ENCODE data around the gene BRD4. TPM values are rescaled to one million over a fixed set of nuclear protein-coding genes. Genes with fewer than 3 reads are reported as not detected.
A peak's percentile ranks its signal among the peaks of the same experiment; 100 is the strongest.

BRD4 gene
- polyA plus RNA-seq, 3 donors: 3.7 to 19.2 (median 4.2) TPM

DNA sequence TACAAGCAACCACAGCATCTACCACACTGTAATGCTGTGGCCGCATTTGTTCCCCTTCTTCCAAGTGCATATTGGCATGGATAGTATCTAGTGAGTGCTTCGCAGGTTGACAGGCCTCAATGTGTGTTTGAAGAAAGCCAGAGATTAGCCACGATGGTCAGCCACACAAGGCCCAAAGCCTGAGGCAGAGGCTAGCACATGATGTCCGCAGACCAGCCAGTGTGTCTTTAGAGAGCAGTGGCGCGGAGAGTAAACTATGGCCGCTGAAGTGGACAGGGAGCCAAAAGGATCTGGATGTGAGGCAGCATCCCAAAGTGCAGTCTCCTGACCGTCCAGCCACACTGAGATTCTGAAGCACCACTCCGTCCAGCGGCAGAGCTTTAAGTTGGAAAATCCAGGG, 36.0 kb downstream of the BRD4 start:
- no peak overlapping the region for H3K4me3 ChIP-seq (replicated peaks in 1 of 3; ENCODE audit: low read depth in 2 of 3, low read length in 3 of 3)
- peaks cover 46 to 59% of the 10 kb centered on the region in 2 donors for H3K4me1 ChIP-seq (ENCODE audit: control insufficient read depth in 1 of 2, insufficient read depth in 2 of 2, low read length in 2 of 2)
- H3K9me3 Mint-ChIP-seq: no peaks in the 10 kb centered on the region
- peaks cover 100% of the 10 kb centered on the region for H4K20me1 ChIP-seq (ENCODE audit: insufficient read depth, low read length)
- H3K27ac Mint-ChIP-seq: peak overlapping the region in 3 of 7 donors; percentile 73 to 84 (median 84)
- peaks cover 0 to 3% (median 0%) of the 10 kb centered on the region in 3 donors for H3K27me3 Mint-ChIP-seq (ENCODE audit: low read depth in 3 of 3)
- H3K4me2 ChIP-seq (replicated peaks; ENCODE audit: extremely low read depth, low read length, poor library complexity, severe bottlenecking): no peak overlapping the region
- H3K4me3 Mint-ChIP-seq: no peak overlapping the region
- TF ChIP-seq CTCF (IDR thresholded peaks at IDR 0.05): no peak
- intact Hi-C loops (cut with micrococcal nuclease): no loop called here
- peaks cover 12 to 26% of the 10 kb centered on the region in 2 donors for H3K36me3 Mint-ChIP-seq
- H3K27ac ChIP-seq (ENCODE audit: low read depth in 1 of 2, low read length in 2 of 2): peak overlapping the region in 1 of 2 donors; percentile 55
- WGBS (ENCODE audit: insufficient coverage): 94% methylated on average over 6 of the region's 10 CpGs
- no peak overlapping the region for H2AFZ ChIP-seq (ENCODE audit: insufficient read depth, low read depth, low read length, poor library complexity, severe bottlenecking)
- H3K9me3 ChIP-seq (replicated peaks in 1 of 2; ENCODE audit: control insufficient read depth in 1 of 2, insufficient read depth in 1 of 2, low read length in 2 of 2): no peaks in the 10 kb centered on the region
- H3K27me3 ChIP-seq (ENCODE audit: control insufficient read depth in 2 of 2, insufficient read depth in 2 of 2, low read length in 2 of 2): no peaks in the 10 kb centered on the region
- H3K79me2 ChIP-seq (ENCODE audit: insufficient read depth, low read length): peaks cover 100% of the 10 kb centered on the region
- DNase-seq: no peak
- H3K4me1 Mint-ChIP-seq: peaks cover 86% of the 10 kb centered on the region
- H3K36me3 ChIP-seq (replicated peaks in 1 of 2; ENCODE audit: control insufficient read depth in 1 of 2, insufficient read depth in 2 of 2, low read length in 2 of 2): peaks cover 3 to 11% of the 10 kb centered on the region in 2 donors
- H3K9ac ChIP-seq (ENCODE audit: insufficient read depth, low read length, poor library complexity, severe bottlenecking): no peak overlapping the region

- Histone ChIP-seq H3K27me3 (ENCODE audit: control insufficient read depth in 2 of 2, insufficient read depth in 2 of 2, low read length in 2 of 2) (no peaks in the 10 kb centered on the region), H3K36me3 (replicated peaks in 1 of 2; ENCODE audit: control insufficient read depth in 1 of 2, insufficient read depth in 2 of 2, low read length in 2 of 2) (peaks cover 3 to 11% of the 10 kb centered on the region in 2 donors), H4K20me1 (ENCODE audit: insufficient read depth, low read length) (peaks cover 100% of the 10 kb centered on the region), H3K4me2 (replicated peaks; ENCODE audit: extremely low read depth, low read length, poor library complexity, severe bottlenecking) (no peak overlapping the region), H3K4me1 (ENCODE audit: control insufficient read depth in 1 of 2, insufficient read depth in 2 of 2, low read length in 2 of 2) (peaks cover 35 to 43% of the 10 kb centered on the region in 2 donors), H3K9me3 (replicated peaks in 1 of 2; ENCODE audit: control insufficient read depth in 1 of 2, insufficient read depth in 1 of 2, low read length in 2 of 2) (no peaks in the 10 kb centered on the region), H3K4me3 (replicated peaks in 1 of 3; ENCODE audit: low read depth in 2 of 3, low read length in 3 of 3) (no peak overlapping the region), H3K9ac (ENCODE audit: insufficient read depth, low read length, poor library complexity, severe bottlenecking) (no peak overlapping the region), H3K79me2 (ENCODE audit: insufficient read depth, low read length) (peaks cover 100% of the 10 kb centered on the region), H2AFZ (ENCODE audit: insufficient read depth, low read depth, low read length, poor library complexity, severe bottlenecking) (no peak overlapping the region), H3K27ac (ENCODE audit: low read depth in 1 of 2, low read length in 2 of 2) (peak overlapping the region in 1 of 2 donors; percentile 54)
- no peak for TF ChIP-seq CTCF (IDR thresholded peaks at IDR 0.05)
- Mint-ChIP-seq H3K4me3 (no peak overlapping the region), H3K27me3 (ENCODE audit: low read depth in 3 of 3) (no peaks in the 10 kb centered on the region), H3K4me1 (peaks cover 83% of the 10 kb centered on the region), H3K27ac (peak overlapping the region in 4 of 7 donors; percentile 12 to 66 (median 44)), H3K9me3 (no peaks in the 10 kb centered on the region), H3K36me3 (peaks cover 12 to 26% of the 10 kb centered on the region in 2 donors)
- intact Hi-C loops (cut with micrococcal nuclease): no loop called here
- WGBS (ENCODE audit: insufficient coverage): 94% methylated on average over 3 of the region's 5 CpGs
- no peak for DNase-seq
Measured at GRCh38 chr19:15294561-15294990, 37.8 kb downstream of the BRD4 start.
